Cardiac fibroblast (primary cell): ENCODE data around the gene NPR3.

ENCODE experiments used
- DNase-seq, 2 donors: peaks; one replicate each; pipeline versions ENCODE4 v3.0.0 to v3.0.0-alpha.2; 2010; ENCODE audit warnings: low read depth in 2 of 2
- H3K4me3 ChIP-seq, 2 donors: replicated peaks in 1 of 2; 1 replicate in 1 of 2; 2 replicates in 1 of 2; pipeline ENCODE4 v1.5.1; 2011; ENCODE audit warnings: low read depth in 2 of 2, low read length in 2 of 2, mild to moderate bottlenecking in 2 of 2, moderate library complexity in 1 of 2
- TF ChIP-seq, protein P1 (sequence below): IDR thresholded peaks from one replicate; pipeline ENCODE4 v1.5.1; 2011; ENCODE audit warnings: low read depth, mild to moderate bottlenecking, low read length, inconsistent platforms

Gene NPR3

DNA sequence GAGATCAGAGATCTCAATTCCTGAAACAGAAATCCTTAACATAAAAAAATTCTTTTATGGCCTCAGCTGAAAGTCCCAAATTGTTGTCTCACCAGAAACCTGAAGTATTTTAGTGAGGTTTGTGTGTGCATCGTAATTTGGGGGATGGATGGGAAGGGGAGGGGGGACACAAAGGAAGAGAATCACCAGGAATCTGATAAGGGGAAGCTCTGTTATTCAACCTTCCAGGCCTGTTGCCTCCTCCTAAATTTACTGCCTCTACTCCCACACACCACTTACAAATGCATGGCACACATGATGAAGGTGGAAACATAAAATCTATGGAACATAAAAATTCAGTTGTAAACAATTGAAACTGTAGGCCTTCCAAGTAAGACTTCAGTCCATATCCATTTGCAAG is 97.7 kb downstream of the NPR3 start:
- no peak for DNase-seq
- H3K4me3 ChIP-seq: no peak overlapping the region
- TF ChIP-seq, protein P1, sequence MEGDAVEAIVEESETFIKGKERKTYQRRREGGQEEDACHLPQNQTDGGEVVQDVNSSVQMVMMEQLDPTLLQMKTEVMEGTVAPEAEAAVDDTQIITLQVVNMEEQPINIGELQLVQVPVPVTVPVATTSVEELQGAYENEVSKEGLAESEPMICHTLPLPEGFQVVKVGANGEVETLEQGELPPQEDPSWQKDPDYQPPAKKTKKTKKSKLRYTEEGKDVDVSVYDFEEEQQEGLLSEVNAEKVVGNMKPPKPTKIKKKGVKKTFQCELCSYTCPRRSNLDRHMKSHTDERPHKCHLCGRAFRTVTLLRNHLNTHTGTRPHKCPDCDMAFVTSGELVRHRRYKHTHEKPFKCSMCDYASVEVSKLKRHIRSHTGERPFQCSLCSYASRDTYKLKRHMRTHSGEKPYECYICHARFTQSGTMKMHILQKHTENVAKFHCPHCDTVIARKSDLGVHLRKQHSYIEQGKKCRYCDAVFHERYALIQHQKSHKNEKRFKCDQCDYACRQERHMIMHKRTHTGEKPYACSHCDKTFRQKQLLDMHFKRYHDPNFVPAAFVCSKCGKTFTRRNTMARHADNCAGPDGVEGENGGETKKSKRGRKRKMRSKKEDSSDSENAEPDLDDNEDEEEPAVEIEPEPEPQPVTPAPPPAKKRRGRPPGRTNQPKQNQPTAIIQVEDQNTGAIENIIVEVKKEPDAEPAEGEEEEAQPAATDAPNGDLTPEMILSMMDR: no peak

DNA sequence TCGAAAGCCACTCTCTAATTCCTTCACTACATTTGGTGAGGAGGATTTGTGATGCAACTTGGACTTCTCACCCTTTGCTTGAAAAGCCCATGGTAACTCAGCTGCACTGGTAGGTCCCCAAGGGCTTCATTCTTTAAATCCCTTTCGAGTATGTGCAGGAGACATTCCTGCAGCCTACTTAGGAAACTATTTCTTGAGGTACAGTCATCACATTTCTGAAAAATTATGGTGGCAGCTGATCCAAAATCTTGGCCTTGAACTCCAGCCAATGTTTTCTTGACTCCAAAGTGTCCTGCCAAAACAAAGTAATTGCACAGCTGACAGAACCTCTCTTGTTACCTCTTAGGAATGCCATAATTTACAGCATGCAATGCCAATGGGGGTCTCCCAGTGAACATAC is 99.7 kb downstream of the NPR3 start:
- H3K4me3 ChIP-seq: no peak overlapping the region
- TF ChIP-seq, protein P1: no peak
- DNase-seq: peak; percentile 72 to 96

DNA sequence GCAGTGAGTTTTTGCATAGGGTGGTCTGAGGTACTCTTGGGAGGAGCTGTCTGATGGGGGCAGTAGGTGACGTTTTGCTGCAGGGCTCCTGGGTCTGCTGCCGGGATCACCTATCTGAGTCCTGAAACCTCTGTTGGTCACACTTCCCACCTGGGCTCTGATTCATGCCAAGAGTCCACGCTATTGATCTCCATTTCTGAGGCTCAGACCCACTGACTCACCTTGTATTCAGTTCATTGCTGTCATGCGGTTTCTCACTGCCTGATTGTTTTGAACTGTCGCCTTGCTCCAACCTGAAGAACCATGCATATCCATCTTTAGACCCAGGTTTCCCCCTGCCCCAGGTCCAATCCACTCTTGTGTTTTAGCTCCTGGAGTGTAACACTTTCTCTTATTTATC is 101.3 kb downstream of the NPR3 start:
- H3K4me3 ChIP-seq: no peak overlapping the region
- DNase-seq: no peak
- TF ChIP-seq, protein P1: no peak

DNA sequence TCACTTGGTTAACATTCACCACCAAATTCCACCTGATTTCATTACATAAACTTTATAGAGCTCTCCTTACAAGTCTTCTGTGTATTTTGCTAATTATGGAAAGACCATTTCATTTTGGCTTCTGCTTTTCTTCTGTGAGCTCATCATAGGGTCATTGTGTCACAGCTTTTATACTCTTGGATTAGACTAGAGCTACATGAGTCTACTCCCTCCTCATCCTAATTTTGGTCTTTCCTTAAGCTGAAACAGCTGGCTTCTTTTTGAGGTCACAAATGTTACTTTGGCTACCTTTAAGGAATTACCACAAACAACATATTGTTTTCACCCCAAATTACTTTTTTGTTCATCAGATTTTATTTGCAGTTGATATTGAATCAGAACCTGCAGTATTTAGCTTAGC is 103.0 kb downstream of the NPR3 start:
- DNase-seq: peak in 1 of 2 donors; percentile 29
- TF ChIP-seq, protein P1: no peak
- H3K4me3 ChIP-seq: no peak overlapping the region

DNA sequence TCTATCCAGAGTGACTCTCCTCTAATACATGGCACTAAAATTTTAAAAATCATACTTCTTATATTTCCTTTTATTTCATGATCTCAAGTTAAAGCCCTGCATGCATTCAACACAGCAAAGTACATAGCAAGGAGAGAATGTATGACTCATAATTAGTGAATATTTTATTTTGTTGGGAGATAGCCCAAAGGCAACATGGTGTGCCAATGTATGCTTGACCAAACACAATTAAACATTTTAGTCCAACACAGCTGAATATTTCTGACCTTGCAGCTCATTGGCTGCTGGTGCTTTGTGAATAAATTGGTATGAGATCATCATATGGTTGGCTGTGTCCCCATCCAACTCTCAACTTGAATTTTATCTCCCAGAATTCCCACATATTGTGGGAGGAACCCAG is 103.5 kb downstream of the NPR3 start:
- H3K4me3 ChIP-seq: no peak overlapping the region
- peak; percentile 40 to 93 for DNase-seq
- TF ChIP-seq, protein P1: no peak

DNA sequence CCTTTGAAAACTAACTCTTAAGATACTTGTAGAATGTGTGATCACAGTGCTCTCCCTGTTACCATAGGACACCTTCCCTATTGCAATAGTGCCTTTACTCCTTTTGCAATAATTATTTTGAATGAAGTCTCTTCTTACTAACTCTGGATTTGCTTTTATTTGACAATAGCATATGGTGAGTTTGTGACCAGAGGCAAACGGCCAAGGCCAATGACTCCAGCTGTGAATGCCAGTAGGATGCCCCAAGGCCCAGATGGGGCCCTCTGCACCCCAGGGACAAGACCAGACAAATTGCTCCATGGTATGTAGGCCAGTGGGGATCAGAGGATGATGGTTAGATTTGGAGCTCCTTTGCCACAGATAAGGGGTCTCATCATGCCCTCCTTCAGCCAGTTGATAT is 116.9 kb downstream of the NPR3 start:
- no peak overlapping the region for H3K4me3 ChIP-seq
- TF ChIP-seq, protein P1: no peak
- no peak for DNase-seq

DNA sequence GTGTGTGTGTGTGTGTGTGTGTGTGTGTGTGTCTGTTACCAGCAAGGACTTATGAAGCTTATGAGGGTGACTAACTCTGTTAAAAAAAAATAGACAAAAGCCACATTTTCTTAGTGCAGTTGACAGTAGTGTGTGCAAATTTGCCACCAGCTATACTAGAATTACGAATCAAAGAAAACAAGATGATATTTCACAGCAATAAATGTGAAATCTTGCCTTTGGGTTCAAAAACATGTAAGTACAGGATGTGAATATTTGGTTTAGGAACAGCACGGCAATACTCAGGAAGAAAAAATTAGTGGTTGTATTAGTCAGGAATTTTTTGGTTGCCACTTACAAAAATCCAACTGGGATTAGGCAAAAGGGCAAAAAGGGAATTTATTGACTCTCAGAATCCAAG is 117.4 kb downstream of the NPR3 start:
- TF ChIP-seq, protein P1: no peak
- DNase-seq: peak in 1 of 2 donors; percentile 47
- no peak overlapping the region for H3K4me3 ChIP-seq
